Subcutaneous adipose tissue (tissue), 4 donors: Measurements from ENCODE around the gene VSTM2L. TPM values are rescaled to one million over a fixed set of nuclear protein-coding genes. Genes with fewer than 3 reads are reported as not detected.

ENCODE experiments used
- total RNA-seq, 4 donors: library from RNA; depleted of rRNA; stranded (reverse); fragments of >200 nt; gene quantifications; one replicate each; pipeline ENCODE4 v1.1.0, GENCODE V29; 2016
- TF ChIP-seq, protein P1 (sequence below): fragments of 450-650 bp; IDR thresholded peaks from one replicate; pipeline ENCODE4 v1.5.1; 2016; ENCODE audit warnings: low read depth, mild to moderate bottlenecking, control low read depth, antibody characterized with exemption, moderate library complexity

VSTM2L gene, protein sequence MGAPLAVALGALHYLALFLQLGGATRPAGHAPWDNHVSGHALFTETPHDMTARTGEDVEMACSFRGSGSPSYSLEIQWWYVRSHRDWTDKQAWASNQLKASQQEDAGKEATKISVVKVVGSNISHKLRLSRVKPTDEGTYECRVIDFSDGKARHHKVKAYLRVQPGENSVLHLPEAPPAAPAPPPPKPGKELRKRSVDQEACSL
- total RNA-seq, result 1 to 10 TPM in 2 of 4 donors, not detected in 2; 1.1 to 1.9 TPM

DNA sequence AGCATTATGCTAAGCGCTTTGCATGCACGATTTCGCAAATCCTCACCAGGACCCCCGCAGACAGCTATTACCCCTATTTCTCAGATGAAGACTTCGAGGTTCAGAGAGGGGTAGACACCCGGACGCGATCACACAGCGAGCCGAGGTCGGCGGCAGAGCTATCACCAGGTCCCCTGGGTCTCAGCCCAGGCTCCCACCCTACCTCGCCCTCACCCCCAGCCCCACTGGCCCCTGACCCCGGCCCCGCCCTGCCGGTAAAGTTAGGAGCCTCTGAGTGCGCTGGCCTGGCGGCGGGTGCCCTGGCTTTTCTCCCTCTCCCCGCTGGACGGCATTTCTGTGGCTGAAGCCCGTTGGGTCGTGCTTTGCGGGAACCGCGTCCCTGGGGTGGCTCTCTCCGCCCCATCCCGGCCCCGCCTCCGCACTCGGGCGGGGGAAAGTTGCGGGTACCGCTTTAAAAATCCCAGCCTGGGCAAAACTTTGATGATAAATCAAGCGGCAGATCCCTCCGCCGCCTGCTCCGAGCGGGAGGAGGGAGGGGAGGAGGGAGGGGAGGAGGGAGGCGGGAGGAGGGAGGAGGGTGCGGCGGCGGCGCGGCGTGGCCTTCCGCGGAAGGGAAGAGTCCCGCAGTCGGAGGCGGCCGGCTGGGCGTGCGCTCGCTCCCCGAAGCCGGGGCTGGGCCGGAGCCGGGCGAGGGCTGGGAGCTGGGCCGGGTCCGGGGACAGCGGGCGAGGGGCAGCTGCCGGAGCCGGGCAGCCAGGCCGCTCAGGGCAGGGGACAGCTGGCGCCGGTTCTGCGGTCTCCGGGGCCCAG lies at the start of gene VSTM2L:
VSTM2L (plus strand) TSS at position 624 of the 810 bp plus-strand sequence. CDS start 224 bp downstream, outside the sequence.
- TF ChIP-seq, protein P1, sequence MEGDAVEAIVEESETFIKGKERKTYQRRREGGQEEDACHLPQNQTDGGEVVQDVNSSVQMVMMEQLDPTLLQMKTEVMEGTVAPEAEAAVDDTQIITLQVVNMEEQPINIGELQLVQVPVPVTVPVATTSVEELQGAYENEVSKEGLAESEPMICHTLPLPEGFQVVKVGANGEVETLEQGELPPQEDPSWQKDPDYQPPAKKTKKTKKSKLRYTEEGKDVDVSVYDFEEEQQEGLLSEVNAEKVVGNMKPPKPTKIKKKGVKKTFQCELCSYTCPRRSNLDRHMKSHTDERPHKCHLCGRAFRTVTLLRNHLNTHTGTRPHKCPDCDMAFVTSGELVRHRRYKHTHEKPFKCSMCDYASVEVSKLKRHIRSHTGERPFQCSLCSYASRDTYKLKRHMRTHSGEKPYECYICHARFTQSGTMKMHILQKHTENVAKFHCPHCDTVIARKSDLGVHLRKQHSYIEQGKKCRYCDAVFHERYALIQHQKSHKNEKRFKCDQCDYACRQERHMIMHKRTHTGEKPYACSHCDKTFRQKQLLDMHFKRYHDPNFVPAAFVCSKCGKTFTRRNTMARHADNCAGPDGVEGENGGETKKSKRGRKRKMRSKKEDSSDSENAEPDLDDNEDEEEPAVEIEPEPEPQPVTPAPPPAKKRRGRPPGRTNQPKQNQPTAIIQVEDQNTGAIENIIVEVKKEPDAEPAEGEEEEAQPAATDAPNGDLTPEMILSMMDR, result no peak

DNA sequence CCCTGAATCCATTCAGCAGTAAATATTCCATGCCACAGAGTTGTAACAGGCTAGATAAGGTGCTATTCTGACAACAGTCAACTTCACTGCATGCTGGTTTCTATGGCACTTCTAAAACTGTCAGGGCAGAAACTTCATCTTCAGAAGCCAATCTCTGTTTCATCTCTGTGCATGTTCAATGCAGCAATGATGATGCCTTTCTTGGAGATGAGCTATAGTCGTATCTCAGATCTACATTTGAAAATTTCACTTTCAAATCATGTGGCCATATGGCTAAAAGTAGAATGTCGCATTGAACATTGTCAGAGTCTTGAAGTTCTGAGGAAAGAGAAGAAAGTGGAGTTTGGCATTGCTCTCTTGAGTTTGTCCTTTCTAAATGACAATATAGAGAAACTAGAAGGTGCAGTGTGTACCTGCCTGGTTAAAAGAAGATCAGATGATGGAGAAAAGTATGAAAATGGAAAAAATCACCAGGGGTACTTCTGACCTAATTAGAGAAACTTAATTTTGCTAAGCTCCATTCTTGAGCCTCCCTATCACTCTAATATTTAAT lies 49.0 kb upstream of the VSTM2L start:
- TF ChIP-seq, protein P1, result no peak

DNA sequence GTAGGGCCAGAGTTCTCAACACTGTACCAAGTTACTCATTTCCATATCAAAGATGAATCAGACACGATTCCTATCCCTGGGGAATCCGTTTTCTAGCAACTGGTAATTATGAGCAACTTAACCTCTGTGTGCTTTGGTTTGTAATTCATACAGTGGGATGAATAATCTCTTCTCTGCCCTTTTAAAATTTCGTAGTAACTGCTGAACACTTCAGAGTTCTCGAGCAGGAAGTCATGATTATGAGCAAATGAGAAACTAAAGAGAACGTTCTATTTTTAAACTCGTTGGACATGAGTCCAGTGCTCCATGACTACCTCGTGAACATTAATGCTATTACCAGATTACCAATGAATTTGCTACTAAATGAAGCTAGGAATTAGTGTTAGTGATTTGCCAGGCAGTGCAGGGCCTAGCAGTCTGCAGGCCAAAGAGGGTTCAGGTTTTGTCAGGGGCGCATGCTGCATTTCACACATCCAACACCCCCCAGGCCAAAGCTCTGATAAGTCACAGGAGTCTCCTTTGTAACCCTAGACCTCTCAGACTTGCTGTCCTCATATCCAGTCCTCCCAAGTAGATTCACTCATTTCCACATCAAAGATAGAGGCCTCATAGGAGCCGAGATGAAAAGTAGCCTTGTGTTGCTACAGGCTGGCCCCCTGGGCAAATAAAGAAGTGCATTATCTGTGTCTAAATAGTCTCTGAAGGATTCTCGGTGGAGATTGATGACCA lies 45.8 kb upstream of the VSTM2L start:
- TF ChIP-seq, protein P1, result no peak

DNA sequence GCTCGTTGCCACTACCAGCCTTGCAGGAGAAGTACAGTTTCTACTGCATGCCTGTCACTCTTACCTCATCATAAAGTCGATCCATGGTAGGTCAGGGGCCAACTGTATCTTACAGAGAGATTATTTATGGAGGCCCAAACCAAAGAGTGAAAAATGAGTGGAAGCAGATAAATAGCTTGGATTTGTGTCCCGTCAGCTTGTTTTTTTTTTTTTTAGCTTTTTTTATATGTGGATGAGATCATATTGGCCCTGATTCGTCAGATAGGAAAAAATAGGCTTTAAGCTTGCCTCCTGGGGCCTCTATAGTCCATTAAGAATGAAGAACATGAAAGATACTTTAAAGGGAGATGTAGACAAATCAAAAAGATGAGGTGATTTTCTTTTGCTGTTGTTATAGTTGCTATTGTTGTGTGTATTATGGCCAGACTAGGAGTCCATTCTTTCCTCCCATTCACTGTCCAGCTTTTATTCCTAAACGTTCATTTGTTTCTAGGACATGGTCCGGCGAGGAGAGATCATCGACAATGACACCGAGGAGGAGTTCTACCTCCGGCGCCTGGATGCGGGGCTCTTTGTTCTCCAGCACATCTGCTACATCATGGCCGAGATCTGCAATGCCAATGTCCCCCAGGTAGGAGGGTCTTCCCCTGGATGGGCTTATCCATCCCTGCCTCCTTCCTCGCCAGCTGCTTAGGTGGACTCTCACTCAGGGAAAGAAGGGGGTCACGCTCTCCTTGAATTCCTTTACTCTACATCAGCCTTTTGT lies 43.3 kb upstream of the VSTM2L start:
- TF ChIP-seq, protein P1, result no peak

DNA sequence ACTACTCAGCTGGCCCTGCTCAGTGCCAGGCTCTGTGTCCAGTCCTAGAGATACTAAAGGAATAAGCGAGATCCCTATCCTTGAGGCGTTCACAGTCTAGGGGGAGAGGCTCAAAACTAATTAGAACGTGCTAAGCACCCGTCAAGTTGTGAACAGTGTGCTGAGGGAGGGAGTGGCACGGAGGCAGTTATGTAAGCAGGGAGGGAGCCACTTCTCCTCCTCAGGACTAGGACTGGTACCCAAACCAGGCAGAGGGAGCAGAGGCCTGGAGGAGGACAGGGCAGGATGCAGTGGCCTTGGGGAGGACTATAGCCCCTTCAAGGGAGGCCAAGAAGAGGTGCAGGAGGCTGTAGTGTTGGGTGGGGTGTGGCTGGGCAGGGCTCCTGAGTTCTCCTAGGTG lies 39.6 kb upstream of the VSTM2L start:
- TF ChIP-seq, protein P1, result no peak

DNA sequence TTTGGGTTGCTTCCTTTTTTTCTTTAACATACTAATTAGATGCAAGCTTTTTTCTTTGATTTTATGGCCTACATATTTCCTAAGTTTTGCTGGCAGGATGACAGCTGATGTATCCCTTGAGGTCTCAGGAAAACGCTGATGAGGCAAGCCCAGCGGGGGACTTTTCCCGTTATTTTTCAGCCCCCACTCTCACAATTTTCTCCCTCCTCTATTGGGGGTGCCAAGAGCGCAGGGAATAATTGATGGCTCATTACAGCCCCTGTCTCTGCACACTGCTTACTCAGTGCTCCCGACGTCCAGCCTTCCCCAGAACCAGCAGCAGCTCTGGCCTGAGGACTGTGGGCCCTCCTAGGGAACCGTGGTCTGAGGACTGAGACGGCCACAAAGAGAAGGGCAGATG lies 38.6 kb upstream of the VSTM2L start:
- TF ChIP-seq, protein P1, result no peak
